ENCODE data around the gene PCIF1.
"Not testable (repeated sequence)": the region's sequence is repeated elsewhere in the genome, so short reads cannot be mapped to it uniquely, and the experiment has no call there.

PCIF1 gene

DNA sequence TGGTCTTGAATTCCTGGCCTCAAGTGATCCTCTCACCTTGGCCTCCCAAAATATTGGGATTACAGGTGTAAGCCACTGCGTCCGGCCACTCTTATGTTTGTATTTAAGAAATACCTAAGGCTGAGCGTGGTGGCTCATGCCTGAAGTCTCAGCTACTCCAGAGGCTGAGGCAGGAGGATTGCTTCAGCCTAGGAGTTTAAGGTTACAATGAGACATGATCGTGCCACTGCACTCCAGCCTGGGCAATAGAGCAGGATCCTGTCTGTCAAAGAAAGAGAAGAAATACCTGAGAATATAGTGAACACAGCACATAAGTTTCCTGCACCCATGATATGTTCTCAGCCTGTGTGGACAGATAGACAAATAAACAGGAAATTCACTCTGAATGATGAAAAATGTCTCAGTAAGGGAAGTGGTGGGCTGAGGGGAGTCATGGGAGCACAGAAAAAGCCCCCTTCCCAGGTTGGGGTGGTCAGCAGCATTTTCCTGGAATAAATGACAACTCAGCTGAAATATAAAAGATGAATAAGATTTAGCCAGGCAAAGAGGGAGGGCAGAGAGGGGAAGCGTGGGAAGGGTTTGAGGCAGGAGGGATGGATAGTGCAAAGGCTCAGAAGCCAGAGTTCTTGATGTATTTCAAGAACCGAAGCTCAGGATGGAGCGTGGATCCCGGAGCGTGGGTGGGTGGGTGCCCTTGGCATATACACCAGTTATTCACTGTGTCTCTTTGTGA, 60.4 kb downstream of the PCIF1 start:
- DNase-seq (ENCODE audit: low read depth): no peak

DNA sequence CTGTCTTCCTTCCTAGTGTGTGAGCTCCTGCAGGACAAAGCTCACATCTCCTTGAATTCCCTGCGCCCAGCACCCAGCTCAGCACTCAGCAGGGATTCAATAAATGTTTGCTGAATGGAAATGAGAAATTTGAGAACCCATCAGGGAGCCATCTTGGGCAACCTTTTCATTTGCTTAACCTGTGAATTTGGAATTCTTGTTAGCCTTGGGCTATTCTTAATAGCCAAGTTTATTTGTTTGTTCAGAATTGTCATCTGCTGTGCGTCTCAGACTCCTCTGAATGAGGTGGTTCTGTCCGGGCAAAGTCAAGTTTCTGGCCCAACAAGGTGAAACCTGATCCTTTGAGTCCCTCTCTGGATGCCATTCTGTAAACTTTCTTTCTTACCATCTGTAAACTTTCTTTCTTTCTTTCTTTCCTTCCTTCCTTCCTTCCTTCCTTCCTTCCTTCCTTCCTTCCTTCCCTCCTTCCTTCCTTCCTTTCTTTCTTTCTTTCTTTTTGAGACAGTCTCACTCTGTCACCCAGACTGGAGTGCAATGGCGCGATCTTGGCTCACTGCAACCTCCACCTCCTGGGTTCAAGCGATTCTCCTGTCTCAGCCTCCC, 61.1 kb downstream of the PCIF1 start:
- DNase-seq (ENCODE audit: low read depth): not testable (repeated sequence)

DNA sequence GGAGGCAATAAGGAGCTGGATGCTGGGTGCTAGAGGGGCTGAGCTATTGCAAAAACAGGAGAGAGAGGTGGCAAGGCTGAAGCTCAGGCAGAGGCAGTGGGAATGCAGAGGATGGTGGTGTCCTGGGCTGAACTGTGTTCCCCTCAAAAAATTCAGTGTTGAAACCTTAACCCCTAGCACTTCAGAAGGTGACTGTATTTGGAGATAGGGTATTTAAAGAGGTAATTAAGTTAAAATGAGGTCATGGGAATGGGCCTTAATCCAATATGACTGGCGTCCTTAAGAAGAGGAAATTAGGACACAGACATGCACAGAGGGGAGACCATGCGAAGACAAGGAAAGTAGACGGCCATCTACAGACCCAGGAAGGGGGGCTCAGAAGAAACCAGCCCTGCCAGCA, 62.7 kb downstream of the PCIF1 start:
- no peak for DNase-seq (ENCODE audit: low read depth)
